CD4-positive, alpha-beta memory T cell (primary cell): ENCODE measurements around the gene STK39. TPM values are rescaled to one million over a fixed set of nuclear protein-coding genes. Genes with fewer than 3 reads are reported as not detected.

Experiments
- CTCF ChIA-PET: fragments of 350-600 bp; sonication (Branson Sonifier 250); formaldehyde crosslinking; loops from one replicate; lab custom pipeline; 2021; ENCODE audit warnings: inconsistent platforms; ENCODE audit not compliant: partially characterized antibody; lab: Charles Lee
- POLR2A ChIA-PET: fragments of 350-600 bp; sonication (Branson Sonifier 250); formaldehyde crosslinking; loops from one replicate; lab custom pipeline; 2021; ENCODE audit not compliant: partially characterized antibody; lab: Charles Lee
- DNase-seq, 5 donors: peaks; one replicate each; pipeline versions ENCODE4 v3.0.0 to v3.0.0-alpha.2; 2020 to 2022; ENCODE audit warnings: mixed read lengths in 1 of 5
- H3K27ac ChIP-seq: one replicate; pipeline ENCODE4 v1.7.0; 2013; ENCODE audit warnings: low read depth, low read length
- H3K27me3 ChIP-seq: 2 replicates; pipeline ENCODE4 v1.7.0; 2013; ENCODE audit warnings: mild to moderate bottlenecking, low read length, moderate library complexity; ENCODE audit not compliant: insufficient read depth
- H3K36me3 ChIP-seq: 2 replicates; pipeline ENCODE4 v1.7.0; 2013; ENCODE audit warnings: mild to moderate bottlenecking, low read length, moderate library complexity; ENCODE audit not compliant: insufficient read depth
- H3K4me1 ChIP-seq: 2 replicates; pipeline ENCODE4 v1.7.0; 2013; ENCODE audit warnings: mild to moderate bottlenecking, low read length, moderate library complexity; ENCODE audit not compliant: insufficient read depth
- H3K4me3 ChIP-seq, 2 donors: one replicate each; pipeline ENCODE4 v1.7.0; 2013; ENCODE audit warnings: low read length in 2 of 2, mild to moderate bottlenecking in 1 of 2
- H3K9me3 ChIP-seq, 2 donors: one replicate each; pipeline ENCODE4 v1.7.0; 2013; ENCODE audit warnings: low read length in 2 of 2, control low read depth in 1 of 2; ENCODE audit not compliant: control insufficient read depth in 1 of 2
- H3K27ac Mint-ChIP-seq, 7 donors: one replicate each; pipeline ENCODE4 v1.8.0; 2020 to 2021; ENCODE audit warnings: mixed read lengths in 7 of 7, mild to moderate bottlenecking in 6 of 7, inconsistent platforms in 3 of 7, moderate library complexity in 3 of 7
- H3K27me3 Mint-ChIP-seq, 2 donors: one replicate each; pipeline ENCODE4 v1.8.0; 2020 to 2021; ENCODE audit warnings: mixed read lengths in 2 of 2
- H3K36me3 Mint-ChIP-seq, 2 donors: one replicate each; pipeline ENCODE4 v1.8.0; 2020 to 2021; ENCODE audit warnings: mixed read lengths in 2 of 2, inconsistent platforms in 1 of 2, mild to moderate bottlenecking in 1 of 2
- H3K4me1 Mint-ChIP-seq, 4 donors: one replicate each; pipeline ENCODE4 v1.8.0; 2020 to 2021; ENCODE audit warnings: mixed read lengths in 4 of 4, mild to moderate bottlenecking in 1 of 4
- H3K4me3 Mint-ChIP-seq, 8 donors: one replicate each; pipeline ENCODE4 v1.8.0; 2020 to 2021; ENCODE audit warnings: mixed read lengths in 8 of 8, mild to moderate bottlenecking in 7 of 8, moderate library complexity in 6 of 8, inconsistent platforms in 3 of 8
- H3K9me3 Mint-ChIP-seq, 8 donors: one replicate each; pipeline ENCODE4 v1.8.0; 2020 to 2021; ENCODE audit warnings: mixed read lengths in 8 of 8, mild to moderate bottlenecking in 5 of 8, inconsistent platforms in 3 of 8, moderate library complexity in 1 of 8
- intact Hi-C: fragments of 100-400 bp; cut with micrococcal nuclease; formaldehyde crosslinking; loops from one replicate; pipeline ENCODE4 v1.15.1; 2023
- polyA plus RNA-seq, 2 donors: library from polyadenylated mRNA; unstranded; fragments of 300-500 nt; fragmentation: Illumina TruSeq; gene quantifications; one replicate each; pipeline ENCODE4 v1.2.3, GENCODE V29; 2021
- total RNA-seq, 2 experiments: library from RNA; stranded (reverse); gene quantifications; one replicate each; pipeline ENCODE4 v1.2.3, GENCODE V29; 2021

STK39 gene
- total and polyA plus RNA-seq, 4 experiments from 2014 or later, result 4.9 to 27.3 (median 18.2) TPM

GRCh38 chr2:167929484-167929883 is 317.9 kb downstream of the STK39 start:
- intact Hi-C loops, result no loop called here
- H3K36me3 Mint-ChIP-seq, result no peaks in the 10 kb centered on the region
- ChIA-PET POLR2A (no interaction called here), CTCF (no interaction called here)
- H3K4me3 Mint-ChIP-seq, result no peak overlapping the region
- Histone ChIP-seq H3K4me1 (no peaks in the 10 kb centered on the region), H3K4me3 (no peak overlapping the region), H3K36me3 (no peaks in the 10 kb centered on the region), H3K9me3 (no peaks in the 10 kb centered on the region), H3K27me3 (no peaks in the 10 kb centered on the region), H3K27ac (no peak overlapping the region)
- peaks cover 0 to 6% of the 10 kb centered on the region in 2 donors for H3K27me3 Mint-ChIP-seq
- no peak for DNase-seq
- H3K4me1 Mint-ChIP-seq, result no peaks in the 10 kb centered on the region
- H3K27ac Mint-ChIP-seq, result no peak overlapping the region
- peaks cover 0 to 4% (median 0%) of the 10 kb centered on the region in 8 donors for H3K9me3 Mint-ChIP-seq

GRCh38 chr2:167928434-167928833 is 319.0 kb downstream of the STK39 start:
- no peaks in the 10 kb centered on the region for H3K27me3 ChIP-seq
- no peak for DNase-seq
- intact Hi-C loops, result no loop called here
- Mint-ChIP-seq H3K4me3 (no peak overlapping the region), H3K9me3 (peaks cover 0 to 4% (median 0%) of the 10 kb centered on the region in 8 donors), H3K27me3 (peaks cover 0 to 6% of the 10 kb centered on the region in 2 donors), H3K4me1 (no peaks in the 10 kb centered on the region), H3K27ac (no peak overlapping the region), H3K36me3 (no peaks in the 10 kb centered on the region)
- no peak overlapping the region for H3K4me3 ChIP-seq
- H3K36me3 ChIP-seq, result no peaks in the 10 kb centered on the region
- H3K9me3 ChIP-seq, result no peaks in the 10 kb centered on the region
- POLR2A ChIA-PET, result no interaction called here
- CTCF ChIA-PET, result no interaction called here
- no peaks in the 10 kb centered on the region for H3K4me1 ChIP-seq
- no peak overlapping the region for H3K27ac ChIP-seq

GRCh38 chr2:167925758-167926157 is 321.6 kb downstream of the STK39 start:
- Mint-ChIP-seq H3K4me3 (no peak overlapping the region), H3K27ac (no peak overlapping the region), H3K9me3 (no peaks in the 10 kb centered on the region), H3K4me1 (no peaks in the 10 kb centered on the region), H3K27me3 (peaks cover 0 to 6% of the 10 kb centered on the region in 2 donors), H3K36me3 (no peaks in the 10 kb centered on the region)
- Histone ChIP-seq H3K4me1 (no peaks in the 10 kb centered on the region), H3K36me3 (no peaks in the 10 kb centered on the region), H3K27me3 (no peaks in the 10 kb centered on the region), H3K9me3 (no peaks in the 10 kb centered on the region), H3K27ac (no peak overlapping the region), H3K4me3 (no peak overlapping the region)
- CTCF ChIA-PET, result no interaction called here
- POLR2A ChIA-PET, result no interaction called here
- intact Hi-C loops, result no loop called here
- no peak for DNase-seq

DNA sequence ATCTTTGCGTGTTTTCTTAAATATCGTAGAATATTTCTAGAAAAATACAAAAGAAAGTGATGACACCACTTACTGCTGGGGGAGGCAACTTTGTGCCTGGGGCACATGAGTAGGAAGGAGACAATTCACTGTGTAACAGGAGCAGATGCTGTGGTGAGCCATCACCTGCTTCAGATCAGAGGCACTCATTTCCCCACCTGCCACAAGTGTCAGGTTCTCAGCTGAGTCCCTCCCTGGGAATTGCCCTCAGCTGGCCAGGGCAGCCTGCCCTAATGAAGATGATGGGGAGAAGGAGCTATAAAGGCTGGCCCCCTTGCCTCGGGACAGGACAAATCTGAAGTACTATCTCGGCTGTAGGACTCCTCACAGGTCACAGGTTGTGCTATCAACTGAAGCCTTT is 322.8 kb downstream of the STK39 start:
- Histone ChIP-seq H3K27me3 (no peaks in the 10 kb centered on the region), H3K9me3 (no peaks in the 10 kb centered on the region), H3K4me3 (no peak overlapping the region), H3K36me3 (no peaks in the 10 kb centered on the region), H3K27ac (no peak overlapping the region), H3K4me1 (no peaks in the 10 kb centered on the region)
- ChIA-PET CTCF (interaction anchor here (0.7 kb wide), 1 partner anchor 195 kb away, joined by 4 read pairs; no protein-coding TSS in a partner anchor), POLR2A (no interaction called here)
- DNase-seq, result no peak
- intact Hi-C loops, result no loop called here
- H3K36me3 Mint-ChIP-seq, result no peaks in the 10 kb centered on the region
- peaks cover 2 to 5% of the 10 kb centered on the region in 2 donors for H3K27me3 Mint-ChIP-seq
- H3K27ac Mint-ChIP-seq, result no peak overlapping the region
- H3K9me3 Mint-ChIP-seq, result no peaks in the 10 kb centered on the region
- H3K4me3 Mint-ChIP-seq, result no peak overlapping the region
- no peaks in the 10 kb centered on the region for H3K4me1 Mint-ChIP-seq

DNA sequence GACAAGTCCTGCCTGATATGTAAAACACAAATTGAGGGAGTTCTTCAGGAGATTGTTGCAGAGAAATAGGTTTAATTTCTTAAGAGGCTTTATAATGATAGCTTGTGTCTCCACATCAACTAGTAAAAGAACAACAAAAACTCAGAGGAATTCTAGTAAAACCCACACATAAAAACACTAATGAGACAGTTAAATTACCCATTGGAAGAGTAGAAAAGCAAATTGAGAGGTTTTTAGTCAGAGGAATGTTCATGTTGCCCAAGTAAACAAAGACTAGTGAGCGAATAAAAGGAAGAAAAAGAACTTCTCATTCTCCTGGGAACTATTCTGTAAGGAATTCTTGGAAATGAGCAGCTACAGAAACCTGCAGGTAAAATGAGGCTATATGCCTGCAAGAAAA is 330.6 kb downstream of the STK39 start:
- peaks cover 3% of the 10 kb centered on the region for H3K27me3 ChIP-seq
- DNase-seq, result no peak
- H3K36me3 ChIP-seq, result no peaks in the 10 kb centered on the region
- intact Hi-C loops, result no loop called here
- no peaks in the 10 kb centered on the region for H3K9me3 ChIP-seq
- H3K4me1 ChIP-seq, result no peaks in the 10 kb centered on the region
- Mint-ChIP-seq H3K27me3 (peaks cover 7 to 8% of the 10 kb centered on the region in 2 donors), H3K36me3 (no peaks in the 10 kb centered on the region), H3K9me3 (peaks cover 0 to under 1% (median 0%) of the 10 kb centered on the region in 8 donors), H3K4me3 (no peak overlapping the region), H3K27ac (peak overlapping the region in 1 of 7 donors; percentile 11), H3K4me1 (peaks cover 0 to 2% (median 0%) of the 10 kb centered on the region in 4 donors)
- ChIA-PET POLR2A (no interaction called here), CTCF (no interaction called here)
- no peak overlapping the region for H3K4me3 ChIP-seq
- no peak overlapping the region for H3K27ac ChIP-seq

GRCh38 chr2:167914969-167915368 is 332.4 kb downstream of the STK39 start:
- intact Hi-C loops, result no loop called here
- Histone ChIP-seq H3K9me3 (no peaks in the 10 kb centered on the region), H3K4me3 (no peak overlapping the region), H3K27ac (no peak overlapping the region), H3K4me1 (no peaks in the 10 kb centered on the region), H3K27me3 (peaks cover 3% of the 10 kb centered on the region), H3K36me3 (no peaks in the 10 kb centered on the region)
- no peak for DNase-seq
- Mint-ChIP-seq H3K9me3 (peaks cover 0 to 3% (median 0%) of the 10 kb centered on the region in 8 donors), H3K27ac (no peak overlapping the region), H3K4me3 (no peak overlapping the region), H3K4me1 (peaks cover 0 to 2% (median 0%) of the 10 kb centered on the region in 4 donors), H3K36me3 (no peaks in the 10 kb centered on the region), H3K27me3 (peaks cover 5 to 14% of the 10 kb centered on the region in 2 donors)
- POLR2A ChIA-PET, result no interaction called here
- CTCF ChIA-PET, result no interaction called here

DNA sequence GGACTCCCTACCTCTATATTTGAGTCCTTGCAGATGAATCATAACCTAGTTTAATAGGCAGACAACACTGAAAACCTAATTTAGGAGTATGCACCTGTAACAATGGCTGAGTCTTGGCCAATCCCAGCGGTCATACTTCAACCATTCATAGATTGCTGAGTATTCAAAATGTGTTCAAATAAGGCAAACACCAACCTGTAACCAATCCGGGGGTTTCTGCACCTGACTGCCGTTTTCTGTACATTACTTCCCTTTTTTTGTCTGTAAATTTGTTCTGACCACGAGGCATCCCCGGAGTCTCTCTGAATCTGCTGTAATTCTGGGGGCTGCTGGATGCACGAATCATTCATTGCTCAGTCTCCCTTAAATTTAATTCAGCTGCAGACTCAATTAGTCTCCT is 338.6 kb downstream of the STK39 start:
- POLR2A ChIA-PET, result no interaction called here
- no peak overlapping the region for H3K4me3 Mint-ChIP-seq
- no peaks in the 10 kb centered on the region for H3K9me3 ChIP-seq
- H3K27me3 Mint-ChIP-seq, result peaks cover 0 to 10% of the 10 kb centered on the region in 2 donors
- no peak overlapping the region for H3K27ac Mint-ChIP-seq
- peaks cover 0 to 3% (median 0%) of the 10 kb centered on the region in 8 donors for H3K9me3 Mint-ChIP-seq
- no peak for DNase-seq
- CTCF ChIA-PET, result no interaction called here
- H3K4me1 ChIP-seq, result no peaks in the 10 kb centered on the region
- no peak overlapping the region for H3K4me3 ChIP-seq
- peaks cover 0 to 4% (median 0%) of the 10 kb centered on the region in 4 donors for H3K4me1 Mint-ChIP-seq
- H3K36me3 Mint-ChIP-seq, result no peaks in the 10 kb centered on the region
- no peaks in the 10 kb centered on the region for H3K27me3 ChIP-seq
- intact Hi-C loops, result no loop called here
- no peaks in the 10 kb centered on the region for H3K36me3 ChIP-seq
- no peak overlapping the region for H3K27ac ChIP-seq

DNA sequence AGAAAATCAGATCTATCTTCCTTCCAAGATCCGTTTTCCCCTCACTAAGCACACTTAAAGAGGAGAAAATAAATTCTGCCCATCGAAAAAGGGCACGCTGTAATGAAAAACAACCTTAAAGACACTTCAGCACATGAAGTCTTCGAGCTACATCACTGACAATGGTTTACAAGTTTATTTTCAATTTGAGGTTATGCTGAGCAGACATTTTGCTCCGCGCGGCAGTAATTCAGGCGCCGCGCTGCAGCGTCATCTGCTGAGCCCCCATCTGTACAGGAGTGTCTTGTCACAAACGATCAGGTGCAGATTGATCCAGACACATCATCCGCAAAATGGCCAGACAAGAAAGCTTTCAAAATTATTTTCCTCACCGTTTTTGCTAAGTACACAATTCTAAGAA is 341.7 kb downstream of the STK39 start:
- Mint-ChIP-seq H3K4me1 (peaks cover 0 to 4% (median 0%) of the 10 kb centered on the region in 4 donors), H3K9me3 (peaks cover 0 to 3% (median 0%) of the 10 kb centered on the region in 8 donors), H3K27me3 (peaks cover 0 to 11% of the 10 kb centered on the region in 2 donors), H3K4me3 (no peak overlapping the region), H3K27ac (no peak overlapping the region), H3K36me3 (no peaks in the 10 kb centered on the region)
- POLR2A ChIA-PET, result no interaction called here
- no peak overlapping the region for H3K27ac ChIP-seq
- intact Hi-C loops, result no loop called here
- no peaks in the 10 kb centered on the region for H3K9me3 ChIP-seq
- H3K4me3 ChIP-seq, result no peak overlapping the region
- H3K36me3 ChIP-seq, result no peaks in the 10 kb centered on the region
- H3K27me3 ChIP-seq, result no peaks in the 10 kb centered on the region
- no peak for DNase-seq
- CTCF ChIA-PET, result no interaction called here
- H3K4me1 ChIP-seq, result no peaks in the 10 kb centered on the region
